GM19324 (cell line): ENCODE results near the gene ZNF709.
"Not testable (repeated sequence)": the region's sequence is repeated elsewhere in the genome, so short reads cannot be mapped to it uniquely, and the experiment has no call there.

ENCODE experiments used
- ATAC-seq: cut with Tn5 transposase; IDR thresholded peaks from one replicate; pipeline ENCODE4 v1.9.1; 2021; ENCODE audit warnings: mild to moderate bottlenecking, moderate library complexity; ENCODE audit not compliant: unreplicated experiment, low FRiP score

Gene ZNF709

GRCh38 chr19:12484371-12485051 is at the start of gene ZNF709:
Gene ZNF709, minus strand, starts transcription at chr19:12484816. Its CDS starts 159 bp downstream, at chr19:12484657.
- ATAC-seq = peak; percentile 95

- no peak for ATAC-seq
Measured at GRCh38 chr19:12527034-12527836, 42.6 kb upstream of the ZNF709 start.

- ATAC-seq = no peak
Measured at GRCh38 chr19:12526542-12526941, 41.9 kb upstream of the ZNF709 start.

GRCh38 chr19:12521996-12522395 is 37.4 kb upstream of the ZNF709 start:
- no peak for ATAC-seq

- ATAC-seq = no peak
Measured at GRCh38 chr19:12513531-12514061, 29.0 kb upstream of the ZNF709 start.

GRCh38 chr19:12497032-12497431 is 12.4 kb upstream of the ZNF709 start:
- ATAC-seq = no peak

- ATAC-seq = no peak
Measured at GRCh38 chr19:12496480-12496879, 11.9 kb upstream of the ZNF709 start.

GRCh38 chr19:12495002-12495802 is 10.6 kb upstream of the ZNF709 start:
- ATAC-seq = no peak

GRCh38 chr19:12494260-12494860 is 9.7 kb upstream of the ZNF709 start:
- ATAC-seq = no peak

GRCh38 chr19:12486265-12486783 is 1.7 kb upstream of the ZNF709 start:
- ATAC-seq = not testable (repeated sequence)

GRCh38 chr19:12485571-12485970 is 955 bp upstream of the ZNF709 start:
- no peak for ATAC-seq

GRCh38 chr19:12485052-12485416 is 418 bp upstream of the ZNF709 start:
- peak; percentile 17 for ATAC-seq

- no peak for ATAC-seq
Measured at GRCh38 chr19:12484011-12484370, 625 bp downstream of the ZNF709 start.

GRCh38 chr19:12482509-12482886 is 2.1 kb downstream of the ZNF709 start:
- ATAC-seq = no peak

GRCh38 chr19:12481781-12482508 is 2.7 kb downstream of the ZNF709 start:
- no peak for ATAC-seq

GRCh38 chr19:12478234-12478941 is 6.2 kb downstream of the ZNF709 start:
- no peak for ATAC-seq

- not testable (repeated sequence) for ATAC-seq
Measured at GRCh38 chr19:12467651-12468050, 17.0 kb downstream of the ZNF709 start.

- ATAC-seq = no peak
Measured at GRCh38 chr19:12465211-12465610, 19.4 kb downstream of the ZNF709 start.

- ATAC-seq = no peak
Measured at GRCh38 chr19:12464769-12465168, 19.8 kb downstream of the ZNF709 start.
